NCI-H524 (cell line): Measurements from ENCODE around the gene CELF4.

Source experiments
- DNase-seq, 2 experiments: peaks; one replicate each; lab custom pipeline; 2025; lab: John Stamatoyannopoulos, UW

Gene CELF4

GRCh38 chr18:37441821-37442220, 123.8 kb downstream of the CELF4 start:
- DNase-seq, result no peak

- DNase-seq, result no peak
These were observed 125.4 kb downstream of the CELF4 start for GRCh38 chr18:37440206-37440605.

GRCh38 chr18:37438417-37439180, 127.0 kb downstream of the CELF4 start:
- DNase-seq, result peak; percentile 95 to 97

- DNase-seq, result no peak
These were observed 129.6 kb downstream of the CELF4 start for GRCh38 chr18:37435996-37436395.

GRCh38 chr18:37435150-37435867, 130.3 kb downstream of the CELF4 start:
- DNase-seq, result no peak

GRCh38 chr18:37434161-37434860, 131.3 kb downstream of the CELF4 start:
- DNase-seq, result no peak

GRCh38 chr18:37432436-37433195, 133.0 kb downstream of the CELF4 start:
- no peak for DNase-seq

GRCh38 chr18:37430357-37431076, 135.1 kb downstream of the CELF4 start:
- peak in 1 of 2 experiments; percentile 31 for DNase-seq

GRCh38 chr18:37429791-37430190, 135.8 kb downstream of the CELF4 start:
- peak in 1 of 2 experiments; percentile 19 for DNase-seq

GRCh38 chr18:37428288-37428974, 137.2 kb downstream of the CELF4 start:
- DNase-seq, result no peak

GRCh38 chr18:37426586-37426985, 139.0 kb downstream of the CELF4 start:
- peak; percentile 64 to 86 for DNase-seq

- no peak for DNase-seq
These were observed 140.4 kb downstream of the CELF4 start for GRCh38 chr18:37425222-37425621.

- no peak for DNase-seq
These were observed 141.1 kb downstream of the CELF4 start for GRCh38 chr18:37424507-37424906.

- no peak for DNase-seq
These were observed 143.0 kb downstream of the CELF4 start for GRCh38 chr18:37422596-37422995.

GRCh38 chr18:37422116-37422515, 143.5 kb downstream of the CELF4 start:
- DNase-seq, result no peak

GRCh38 chr18:37421341-37422077, 144.1 kb downstream of the CELF4 start:
- DNase-seq, result no peak

GRCh38 chr18:37420315-37420880, 145.2 kb downstream of the CELF4 start:
- DNase-seq, result no peak

GRCh38 chr18:37419866-37420265, 145.7 kb downstream of the CELF4 start:
- DNase-seq, result no peak

- DNase-seq, result no peak
These were observed 146.3 kb downstream of the CELF4 start for GRCh38 chr18:37419315-37419714.

GRCh38 chr18:37414816-37415215, 150.8 kb downstream of the CELF4 start:
- no peak for DNase-seq
